SJCRH30 (cell line): ENCODE measurements around the gene EGR2. TPM values are rescaled to one million over a fixed set of nuclear protein-coding genes. Genes with fewer than 3 reads are reported as not detected.

Experiments used
- DNase-seq, 2 experiments: peaks; one replicate each; pipeline ENCODE4 v3.0.0-alpha.2; 2015 to 2020
- H3K27ac ChIP-seq: fragments of 250-450 bp; sonication (Bioruptor Pico); 2 replicates; pipeline ENCODE4 v1.5.1; 2020; ENCODE audit warnings: mild to moderate bottlenecking, moderate library complexity
- H3K27me3 ChIP-seq: fragments of 250-450 bp; sonication (Bioruptor Pico); 2 replicates; pipeline ENCODE4 v1.5.1; 2020; ENCODE audit warnings: mild to moderate bottlenecking, moderate library complexity
- H3K36me3 ChIP-seq: fragments of 250-450 bp; sonication (Bioruptor Pico); 2 replicates; pipeline ENCODE4 v1.5.1; 2020; ENCODE audit warnings: mild to moderate bottlenecking, moderate library complexity
- H3K4me1 ChIP-seq: fragments of 250-450 bp; sonication (Bioruptor Pico); 2 replicates; pipeline ENCODE4 v1.5.1; 2020; ENCODE audit warnings: mild to moderate bottlenecking, moderate library complexity
- H3K4me3 ChIP-seq: fragments of 250-450 bp; sonication (Bioruptor Pico); 2 replicates; pipeline ENCODE4 v1.5.1; 2020; ENCODE audit warnings: mild to moderate bottlenecking, moderate library complexity
- H3K9me3 ChIP-seq: fragments of 250-450 bp; sonication (Bioruptor Pico); replicated peaks from 2 replicates; pipeline ENCODE4 v1.5.1; 2020; ENCODE audit warnings: mild to moderate bottlenecking, moderate library complexity
- total RNA-seq: library from RNA; depleted of rRNA; stranded (reverse); fragments of >200 nt; shearing (Covaris generic); gene quantifications from 2 replicates; pipeline ENCODE4 v1.2.3, GENCODE V29; 2014

EGR2 gene
- total RNA-seq, 1 experiment from 2014 or later, result 1.3 TPM

- H3K27me3 ChIP-seq, result no peaks in the 10 kb centered on the region
- no peak for DNase-seq
- no peak overlapping the region for H3K27ac ChIP-seq
These were observed 15.2 kb upstream of the EGR2 start for GRCh38 chr10:62831346-62831745.

GRCh38 chr10:62830679-62831078 is 14.5 kb upstream of the EGR2 start:
- DNase-seq, result no peak
- Histone ChIP-seq H3K4me1 (no peaks in the 10 kb centered on the region), H3K4me3 (no peak overlapping the region), H3K9me3 (no peaks in the 10 kb centered on the region), H3K27ac (no peak overlapping the region), H3K27me3 (no peaks in the 10 kb centered on the region), H3K36me3 (no peaks in the 10 kb centered on the region)

More at GRCh38 chr10:62831346-62831745, 15.2 kb upstream of the EGR2 start:
- H3K36me3 ChIP-seq, result no peaks in the 10 kb centered on the region
- H3K4me3 ChIP-seq, result no peak overlapping the region
- no peaks in the 10 kb centered on the region for H3K9me3 ChIP-seq
- no peaks in the 10 kb centered on the region for H3K4me1 ChIP-seq

- Histone ChIP-seq H3K9me3 (no peaks in the 10 kb centered on the region), H3K27ac (no peak overlapping the region), H3K4me3 (no peak overlapping the region), H3K4me1 (no peaks in the 10 kb centered on the region), H3K36me3 (no peaks in the 10 kb centered on the region), H3K27me3 (no peaks in the 10 kb centered on the region)
- DNase-seq, result no peak
These were observed 13.5 kb upstream of the EGR2 start for GRCh38 chr10:62829622-62830021.

- Histone ChIP-seq H3K36me3 (no peaks in the 10 kb centered on the region), H3K4me3 (no peak overlapping the region), H3K27me3 (no peaks in the 10 kb centered on the region), H3K27ac (no peak overlapping the region), H3K9me3 (no peaks in the 10 kb centered on the region), H3K4me1 (no peaks in the 10 kb centered on the region)
- DNase-seq, result no peak
These were observed 10.1 kb upstream of the EGR2 start for GRCh38 chr10:62826273-62826672.

GRCh38 chr10:62820586-62820985 is 4.4 kb upstream of the EGR2 start:
- H3K4me1 ChIP-seq, result peaks cover 4% of the 10 kb centered on the region; the same call in 1 of the 2 replicates
- H3K36me3 ChIP-seq, result no peaks in the 10 kb centered on the region
- H3K4me3 ChIP-seq, result no peak overlapping the region
- H3K27ac ChIP-seq, result no peak overlapping the region
- no peaks in the 10 kb centered on the region for H3K9me3 ChIP-seq
- no peak for DNase-seq
- no peaks in the 10 kb centered on the region for H3K27me3 ChIP-seq

- Histone ChIP-seq H3K4me3 (no peak overlapping the region), H3K9me3 (no peaks in the 10 kb centered on the region), H3K27ac (no peak overlapping the region), H3K36me3 (no peaks in the 10 kb centered on the region), H3K4me1 (peaks cover 4% of the 10 kb centered on the region; the same call in 1 of the 2 replicates), H3K27me3 (no peaks in the 10 kb centered on the region)
- DNase-seq, result peak; percentile 19 to 47
These were observed 3.2 kb upstream of the EGR2 start for GRCh38 chr10:62819141-62819920.

GRCh38 chr10:62818426-62819011 is 2.4 kb upstream of the EGR2 start:
- Histone ChIP-seq H3K36me3 (no peaks in the 10 kb centered on the region), H3K4me3 (peak overlapping the region; percentile 95), H3K9me3 (no peaks in the 10 kb centered on the region), H3K4me1 (peaks cover 4% of the 10 kb centered on the region; the same call in 1 of the 2 replicates), H3K27ac (no peak overlapping the region), H3K27me3 (no peaks in the 10 kb centered on the region)
- DNase-seq, result no peak

GRCh38 chr10:62817766-62818425 is 1.7 kb upstream of the EGR2 start:
- Histone ChIP-seq H3K27ac (peak overlapping the region; percentile 81; the same call in 1 of the 2 replicates), H3K9me3 (no peaks in the 10 kb centered on the region), H3K4me3 (peak overlapping the region; percentile 95), H3K4me1 (peaks cover 4% of the 10 kb centered on the region; the same call in 1 of the 2 replicates), H3K36me3 (no peaks in the 10 kb centered on the region), H3K27me3 (no peaks in the 10 kb centered on the region)
- DNase-seq, result peak; percentile 71 to 79

GRCh38 chr10:62817121-62817765 is 1.1 kb upstream of the EGR2 start:
- Histone ChIP-seq H3K27me3 (no peaks in the 10 kb centered on the region), H3K4me1 (peaks cover 4% of the 10 kb centered on the region; the same call in 1 of the 2 replicates), H3K9me3 (no peaks in the 10 kb centered on the region), H3K36me3 (no peaks in the 10 kb centered on the region), H3K4me3 (peak overlapping the region; percentile 95), H3K27ac (peak overlapping the region; percentile 81)
- DNase-seq, result peak; percentile 27 to 55

GRCh38 chr10:62816076-62816330 is 163 bp downstream of the EGR2 start:
- H3K4me3 ChIP-seq, result peak overlapping the region; percentile 95
- no peaks in the 10 kb centered on the region for H3K36me3 ChIP-seq
- H3K4me1 ChIP-seq, result peaks cover 4% of the 10 kb centered on the region; the same call in 1 of the 2 replicates
- H3K27ac ChIP-seq, result peak overlapping the region; percentile 81
- DNase-seq, result no peak
- no peaks in the 10 kb centered on the region for H3K27me3 ChIP-seq
- no peaks in the 10 kb centered on the region for H3K9me3 ChIP-seq

GRCh38 chr10:62815381-62816075 is 638 bp downstream of the EGR2 start:
- Histone ChIP-seq H3K4me1 (peaks cover 4% of the 10 kb centered on the region; the same call in 1 of the 2 replicates), H3K9me3 (no peaks in the 10 kb centered on the region), H3K36me3 (no peaks in the 10 kb centered on the region), H3K27ac (no peak overlapping the region), H3K4me3 (peak overlapping the region; percentile 95), H3K27me3 (no peaks in the 10 kb centered on the region)
- DNase-seq, result peak; percentile 14 to 36

- H3K4me3 ChIP-seq, result peak overlapping the region; percentile 95
- H3K9me3 ChIP-seq, result no peaks in the 10 kb centered on the region
- H3K4me1 ChIP-seq, result peaks cover 4% of the 10 kb centered on the region; the same call in 1 of the 2 replicates
- H3K27ac ChIP-seq, result no peak overlapping the region
- H3K27me3 ChIP-seq, result no peaks in the 10 kb centered on the region
- peak; percentile 26 to 42 for DNase-seq
- no peaks in the 10 kb centered on the region for H3K36me3 ChIP-seq
These were observed 1.3 kb downstream of the EGR2 start for GRCh38 chr10:62814756-62815380.

- H3K4me3 ChIP-seq, result no peak overlapping the region
- H3K9me3 ChIP-seq, result no peaks in the 10 kb centered on the region
- peaks cover 4% of the 10 kb centered on the region; the same call in 1 of the 2 replicates for H3K4me1 ChIP-seq
- no peak overlapping the region for H3K27ac ChIP-seq
- H3K27me3 ChIP-seq, result no peaks in the 10 kb centered on the region
- H3K36me3 ChIP-seq, result no peaks in the 10 kb centered on the region
- no peak for DNase-seq
These were observed 2.2 kb downstream of the EGR2 start for GRCh38 chr10:62813981-62814380.

- no peaks in the 10 kb centered on the region for H3K27me3 ChIP-seq
- H3K9me3 ChIP-seq, result no peaks in the 10 kb centered on the region
- DNase-seq, result no peak
- no peak overlapping the region for H3K27ac ChIP-seq
- H3K36me3 ChIP-seq, result no peaks in the 10 kb centered on the region
- peaks cover 4% of the 10 kb centered on the region; the same call in 1 of the 2 replicates for H3K4me1 ChIP-seq
- no peak overlapping the region for H3K4me3 ChIP-seq
These were observed 2.7 kb downstream of the EGR2 start for GRCh38 chr10:62813453-62813852.
